Measurements from ENCODE around the gene ARL14EP.

ARL14EP gene

GRCh38 chr11:30285416-30286121 is 37.3 kb upstream of the ARL14EP start:
- no peaks in the 10 kb centered on the region for H3K9me2 ChIP-seq (replicated peaks; ENCODE audit: insufficient read depth, low read length)
- H2AFZ ChIP-seq (ENCODE audit: low read depth, low read length, severe bottlenecking) = no peak overlapping the region

GRCh38 chr11:30291331-30291730 is 31.6 kb upstream of the ARL14EP start:
- Histone ChIP-seq H3K36me3 (ENCODE audit: low read length) (no peaks in the 10 kb centered on the region), H3K9ac (ENCODE audit: low read length) (no peak overlapping the region), H3K4me3 (ENCODE audit: insufficient read depth, low read length, poor library complexity, severe bottlenecking) (no peak overlapping the region), H3K79me2 (ENCODE audit: insufficient read depth, low read length) (no peaks in the 10 kb centered on the region), H3K9me3 (ENCODE audit: insufficient read depth, low read length) (no peaks in the 10 kb centered on the region), H3K4me2 (ENCODE audit: low read depth, low read length, poor library complexity, severe bottlenecking) (no peak overlapping the region), H4K20me1 (ENCODE audit: low read depth, low read length) (no peaks in the 10 kb centered on the region), H3K9me2 (replicated peaks; ENCODE audit: insufficient read depth, low read length) (no peaks in the 10 kb centered on the region), H3F3A (ENCODE audit: insufficient read depth) (no peaks in the 10 kb centered on the region), H2AFZ (ENCODE audit: low read depth, low read length, severe bottlenecking) (no peak overlapping the region), H3K27me3 (ENCODE audit: low read length) (no peaks in the 10 kb centered on the region), H3K27ac (ENCODE audit: low read depth, low read length) (no peak overlapping the region)
- no peak for TF ChIP-seq EZH2phosphoT487 (conservative IDR thresholded peaks at IDR 0.05; ENCODE audit: low read length)
- TF ChIP-seq, protein P1, sequence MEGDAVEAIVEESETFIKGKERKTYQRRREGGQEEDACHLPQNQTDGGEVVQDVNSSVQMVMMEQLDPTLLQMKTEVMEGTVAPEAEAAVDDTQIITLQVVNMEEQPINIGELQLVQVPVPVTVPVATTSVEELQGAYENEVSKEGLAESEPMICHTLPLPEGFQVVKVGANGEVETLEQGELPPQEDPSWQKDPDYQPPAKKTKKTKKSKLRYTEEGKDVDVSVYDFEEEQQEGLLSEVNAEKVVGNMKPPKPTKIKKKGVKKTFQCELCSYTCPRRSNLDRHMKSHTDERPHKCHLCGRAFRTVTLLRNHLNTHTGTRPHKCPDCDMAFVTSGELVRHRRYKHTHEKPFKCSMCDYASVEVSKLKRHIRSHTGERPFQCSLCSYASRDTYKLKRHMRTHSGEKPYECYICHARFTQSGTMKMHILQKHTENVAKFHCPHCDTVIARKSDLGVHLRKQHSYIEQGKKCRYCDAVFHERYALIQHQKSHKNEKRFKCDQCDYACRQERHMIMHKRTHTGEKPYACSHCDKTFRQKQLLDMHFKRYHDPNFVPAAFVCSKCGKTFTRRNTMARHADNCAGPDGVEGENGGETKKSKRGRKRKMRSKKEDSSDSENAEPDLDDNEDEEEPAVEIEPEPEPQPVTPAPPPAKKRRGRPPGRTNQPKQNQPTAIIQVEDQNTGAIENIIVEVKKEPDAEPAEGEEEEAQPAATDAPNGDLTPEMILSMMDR (IDR thresholded peaks at IDR 0.05; ENCODE audit: insufficient read depth, low read length, poor library complexity, severe bottlenecking) = no peak

More at GRCh38 chr11:30285416-30286121, 37.3 kb upstream of the ARL14EP start:
- H3K4me3 ChIP-seq (ENCODE audit: insufficient read depth, low read length, poor library complexity, severe bottlenecking) = no peak overlapping the region
- no peaks in the 10 kb centered on the region for H3K9me3 ChIP-seq (ENCODE audit: insufficient read depth, low read length)
- TF ChIP-seq, protein P1 (IDR thresholded peaks at IDR 0.05; ENCODE audit: insufficient read depth, low read length, poor library complexity, severe bottlenecking) = no peak
- no peaks in the 10 kb centered on the region for H3K36me3 ChIP-seq (ENCODE audit: low read length)
- H3F3A ChIP-seq (ENCODE audit: insufficient read depth) = no peaks in the 10 kb centered on the region
- no peaks in the 10 kb centered on the region for H3K27me3 ChIP-seq (ENCODE audit: low read length)
- no peak overlapping the region for H3K27ac ChIP-seq (ENCODE audit: low read depth, low read length)
- H3K9ac ChIP-seq (ENCODE audit: low read length) = no peak overlapping the region
- H4K20me1 ChIP-seq (ENCODE audit: low read depth, low read length) = no peaks in the 10 kb centered on the region
- no peak overlapping the region for H3K4me2 ChIP-seq (ENCODE audit: low read depth, low read length, poor library complexity, severe bottlenecking)
- no peaks in the 10 kb centered on the region for H3K79me2 ChIP-seq (ENCODE audit: insufficient read depth, low read length)

DNA sequence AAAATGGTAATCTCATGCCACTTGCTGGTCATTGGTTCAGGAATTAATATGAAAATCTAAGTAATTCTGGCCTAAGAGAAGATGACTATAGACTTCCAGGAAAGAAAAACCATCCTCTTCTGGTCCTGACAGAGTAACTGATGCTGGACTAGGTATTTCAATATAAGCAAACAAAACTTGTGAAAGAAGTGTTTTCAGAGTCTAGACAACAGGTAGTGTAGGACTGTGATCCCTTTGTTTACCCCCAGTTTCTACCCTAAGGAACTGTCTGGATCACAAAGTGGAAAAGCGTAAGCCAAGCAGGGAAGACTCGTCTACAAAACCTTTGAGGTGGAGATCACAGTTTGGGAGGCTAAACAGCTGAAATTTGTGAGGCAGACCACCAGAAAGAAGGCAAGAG is 30.4 kb upstream of the ARL14EP start:
- Histone ChIP-seq H3K9me3 (ENCODE audit: insufficient read depth, low read length) (no peaks in the 10 kb centered on the region), H4K20me1 (ENCODE audit: low read depth, low read length) (no peaks in the 10 kb centered on the region), H3K27ac (ENCODE audit: low read depth, low read length) (no peak overlapping the region), H3F3A (ENCODE audit: insufficient read depth) (no peaks in the 10 kb centered on the region), H3K9ac (ENCODE audit: low read length) (no peak overlapping the region), H2AFZ (ENCODE audit: low read depth, low read length, severe bottlenecking) (no peak overlapping the region), H3K4me3 (ENCODE audit: insufficient read depth, low read length, poor library complexity, severe bottlenecking) (no peak overlapping the region), H3K36me3 (ENCODE audit: low read length) (no peaks in the 10 kb centered on the region), H3K27me3 (ENCODE audit: low read length) (no peaks in the 10 kb centered on the region), H3K4me2 (ENCODE audit: low read depth, low read length, poor library complexity, severe bottlenecking) (no peak overlapping the region), H3K79me2 (ENCODE audit: insufficient read depth, low read length) (no peaks in the 10 kb centered on the region), H3K9me2 (replicated peaks; ENCODE audit: insufficient read depth, low read length) (no peaks in the 10 kb centered on the region)
- TF ChIP-seq, protein P1 (IDR thresholded peaks at IDR 0.05; ENCODE audit: insufficient read depth, low read length, poor library complexity, severe bottlenecking) = no peak
- no peak for TF ChIP-seq EZH2phosphoT487 (conservative IDR thresholded peaks at IDR 0.05; ENCODE audit: low read length)

Data from SU-DHL-6 (cell line).